RKO (cell line): ENCODE measurements around the gene PRR23B.

Source experiments
- DNase-seq: peaks from one replicate; pipeline ENCODE4 v3.0.0-alpha.2; 2016; ENCODE audit warnings: low spot score

PRR23B gene

DNA sequence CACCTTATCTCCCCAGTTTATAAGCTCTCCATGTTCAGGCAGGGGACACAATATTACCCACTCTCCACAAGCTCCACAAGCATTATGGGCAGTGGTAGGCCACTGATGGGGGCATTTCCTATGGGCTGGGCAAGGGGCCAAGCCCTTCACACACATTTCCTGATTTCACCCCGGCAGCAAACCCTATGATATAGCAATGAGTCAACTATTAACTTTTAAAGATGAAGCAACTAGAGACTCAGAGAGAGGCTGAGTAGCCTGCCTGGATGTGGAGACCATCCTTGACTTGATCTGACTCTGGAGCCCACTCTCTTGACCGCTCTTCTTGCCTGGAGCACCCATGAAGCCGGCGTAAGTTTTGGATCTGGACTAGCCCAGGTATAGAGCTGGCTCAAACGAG, 46.3 kb downstream of the PRR23B start:
- DNase-seq = peak; percentile 38

DNA sequence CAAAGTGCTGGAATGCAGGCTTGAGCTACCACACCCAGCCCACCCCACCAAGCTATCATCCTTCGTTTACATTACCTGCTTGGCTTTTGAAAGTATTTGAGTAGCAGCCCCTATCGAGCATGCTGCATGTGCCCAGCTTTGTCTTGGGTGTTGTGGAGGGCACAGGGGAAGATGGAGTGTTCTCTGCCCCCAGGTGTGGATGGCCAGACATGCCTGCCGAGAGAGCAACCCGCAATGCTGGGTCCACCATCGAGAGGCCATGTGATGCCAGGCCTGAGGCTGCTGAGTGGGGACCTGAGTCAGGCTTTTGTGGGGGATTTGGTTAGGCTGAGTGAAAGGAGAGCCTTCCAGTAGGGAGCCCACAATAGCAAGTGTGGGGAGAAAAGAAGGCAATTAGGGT, 47.8 kb downstream of the PRR23B start:
- no peak for DNase-seq

DNA sequence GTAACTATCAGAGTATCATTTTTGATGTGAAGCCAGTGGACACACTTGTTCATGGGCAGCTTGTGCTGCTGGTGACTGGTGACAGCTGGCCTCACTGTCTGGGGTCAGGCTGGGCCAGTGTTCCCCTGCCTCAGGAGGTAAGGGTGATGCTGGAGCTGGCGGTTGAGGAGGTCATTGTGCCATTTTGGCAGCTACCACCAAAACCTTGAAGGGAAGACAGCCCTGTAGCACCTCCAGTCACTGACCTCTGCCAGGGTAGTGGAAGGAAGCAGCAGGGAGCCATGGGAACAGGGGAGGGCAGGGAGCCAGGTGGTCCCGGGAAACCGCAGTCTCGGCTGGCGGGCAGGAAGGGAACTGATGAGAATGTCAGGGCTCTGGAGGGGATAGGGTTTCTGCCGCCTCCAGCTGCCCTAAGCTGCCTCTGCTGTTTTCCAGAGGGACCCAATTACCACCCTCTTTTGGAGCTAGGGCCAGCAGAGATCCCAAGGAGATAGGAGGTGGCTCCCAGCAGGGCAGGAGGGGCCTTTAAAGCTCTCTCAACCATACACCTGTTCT, 48.9 kb downstream of the PRR23B start:
- no peak for DNase-seq
